WTC11 (cell line): ENCODE measurements around the gene NCAPG. TPM values are rescaled to one million over a fixed set of nuclear protein-coding genes. Genes with fewer than 3 reads are reported as not detected.
"Not testable (repeated sequence)": the region's sequence is repeated elsewhere in the genome, so short reads cannot be mapped to it uniquely, and the experiment has no call there.

Source experiments
- ATAC-seq: fragments of 200-7000 bp; cut with Tn5 transposase; 2 replicates; pipeline ENCODE4 v1.10.0; 2021; ENCODE audit warnings: mild to moderate bottlenecking, moderate library complexity
- CTCF ChIA-PET: fragments of 300-600 bp; sonication (Branson Sonifier 250); formaldehyde crosslinking; loops from one replicate; lab custom pipeline; 2021; ENCODE audit warnings: antibody characterized with exemption; lab: Charles Lee
- POLR2A ChIA-PET: fragments of 350-600 bp; sonication (Branson Sonifier 250); formaldehyde crosslinking; loops from one replicate; lab custom pipeline; 2021; ENCODE audit warnings: antibody characterized with exemption; lab: Charles Lee
- DNase-seq: peaks from one replicate; pipeline ENCODE4 v3.0.0; 2021; ENCODE audit warnings: low spot score
- H3K27ac Mint-ChIP-seq: 2 replicates; pipeline ENCODE4 v1.8.0; 2021; ENCODE audit warnings: mixed read lengths
- H3K27me3 Mint-ChIP-seq: 2 replicates; pipeline ENCODE4 v1.8.0; 2021; ENCODE audit warnings: low read depth, mild to moderate bottlenecking, moderate library complexity, mixed read lengths
- H3K36me3 Mint-ChIP-seq: 2 replicates; pipeline ENCODE4 v1.8.0; 2021; ENCODE audit warnings: mixed read lengths
- H3K4me1 Mint-ChIP-seq: 2 replicates; pipeline ENCODE4 v1.8.0; 2022; ENCODE audit warnings: mixed read lengths
- H3K4me3 Mint-ChIP-seq: 2 replicates; pipeline ENCODE4 v1.8.0; 2021; ENCODE audit warnings: mild to moderate bottlenecking, moderate library complexity, mixed read lengths
- H3K9me3 Mint-ChIP-seq: 2 replicates; pipeline ENCODE4 v1.8.0; 2021; ENCODE audit warnings: mixed read lengths
- CBFB ChIP-seq: sonication (generic); formaldehyde crosslinking; IDR thresholded peaks from 2 replicates; pipeline ENCODE4 v1.8.1; 2022; ENCODE audit warnings: mild to moderate bottlenecking, low read depth, missing genetic modification reagents
- CREM ChIP-seq: sonication (generic); formaldehyde crosslinking; IDR thresholded peaks from 2 replicates; pipeline ENCODE4 v1.8.1; 2022; ENCODE audit warnings: mild to moderate bottlenecking, missing genetic modification reagents, moderate library complexity
- KAT7 ChIP-seq: sonication (generic); formaldehyde crosslinking; IDR thresholded peaks from 2 replicates; pipeline ENCODE4 v1.8.1; 2023; ENCODE audit warnings: missing genetic modification reagents, mild to moderate bottlenecking, borderline replicate concordance
- NFATC4 ChIP-seq: fragments of 250-450 bp; sonication (Bioruptor Pico); IDR thresholded peaks from 2 replicates; pipeline ENCODE4 v1.9.0; 2021; ENCODE audit warnings: mild to moderate bottlenecking
- SMAD4 ChIP-seq: sonication (generic); formaldehyde crosslinking; IDR thresholded peaks from 2 replicates; pipeline ENCODE4 v1.8.0; 2022; ENCODE audit warnings: mild to moderate bottlenecking, missing genetic modification reagents
- SP1 ChIP-seq: sonication (generic); formaldehyde crosslinking; conservative IDR thresholded peaks from 2 replicates; pipeline ENCODE4 v1.8.1; 2022; ENCODE audit warnings: missing genetic modification reagents
- ZNF671 ChIP-seq: fragments of 250-450 bp; sonication (Bioruptor Pico); IDR thresholded peaks from 2 replicates; pipeline ENCODE4 v1.8.0; 2021; ENCODE audit warnings: mild to moderate bottlenecking
- total RNA-seq: library from RNA; stranded (reverse); gene quantifications from 3 replicates; pipeline ENCODE4 v1.2.3, GENCODE V29; 2021
- TF ChIP-seq, protein P1 (sequence below): sonication (generic); formaldehyde crosslinking; IDR thresholded peaks from 2 replicates; pipeline ENCODE4 v1.8.1; 2023; ENCODE audit warnings: mild to moderate bottlenecking, missing genetic modification reagents
- TF ChIP-seq, protein P2 (sequence below): fragments of 250-450 bp; sonication (Bioruptor Pico); conservative IDR thresholded peaks from 2 replicates; pipeline ENCODE4 v1.9.0; 2021; ENCODE audit warnings: mild to moderate bottlenecking
- TF ChIP-seq, protein P3 (sequence below): sonication (generic); formaldehyde crosslinking; IDR thresholded peaks from 2 replicates; pipeline ENCODE4 v1.8.1; 2022; ENCODE audit warnings: low read depth, mild to moderate bottlenecking, moderate library complexity, missing genetic modification reagents, borderline replicate concordance
- TF ChIP-seq, protein P4 (sequence below): sonication (generic); formaldehyde crosslinking; IDR thresholded peaks from 2 replicates; pipeline ENCODE4 v1.8.1; 2023; ENCODE audit warnings: mild to moderate bottlenecking, missing genetic modification reagents, moderate library complexity
- TF ChIP-seq, protein P5 (sequence below): sonication (generic); formaldehyde crosslinking; conservative IDR thresholded peaks from 2 replicates; pipeline ENCODE4 v1.8.1; 2022; ENCODE audit warnings: mild to moderate bottlenecking, missing genetic modification reagents
- TF ChIP-seq, protein P6 (sequence below): sonication (generic); formaldehyde crosslinking; IDR thresholded peaks from 2 replicates; pipeline ENCODE4 v1.8.1; 2023; ENCODE audit warnings: mild to moderate bottlenecking, missing genetic modification reagents, moderate library complexity
- TF ChIP-seq, protein P7 (sequence below): fragments of 250-450 bp; sonication (Bioruptor Pico); IDR thresholded peaks from 2 replicates; pipeline ENCODE4 v1.9.0; 2021; ENCODE audit warnings: moderate library complexity, mild to moderate bottlenecking, inconsistent platforms, borderline replicate concordance
- TF ChIP-seq, protein P8 (sequence below): sonication (generic); formaldehyde crosslinking; IDR thresholded peaks from 2 replicates; pipeline ENCODE4 v1.8.0; 2022; ENCODE audit warnings: mild to moderate bottlenecking, missing genetic modification reagents

Gene NCAPG
- total RNA-seq, 1 experiment from 2014 or later = 61.9 TPM

DNA sequence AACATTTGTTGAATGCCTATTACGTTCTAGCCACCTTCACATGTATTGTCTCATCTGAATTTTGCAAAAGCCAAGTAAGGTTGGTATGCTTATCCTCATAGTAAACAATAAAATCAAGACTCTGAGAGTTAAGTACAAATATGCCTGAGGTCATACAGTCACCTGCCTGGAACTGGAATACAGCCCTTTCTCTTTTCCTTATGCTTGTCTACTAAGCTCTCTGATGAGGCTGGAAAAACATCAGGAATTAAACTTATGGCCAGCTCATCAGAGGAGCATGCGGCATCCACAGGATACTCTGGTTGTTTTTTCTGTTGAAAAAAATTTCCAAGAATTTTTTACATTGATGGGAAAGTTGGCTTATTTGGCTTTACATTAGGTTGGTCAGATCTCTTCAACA is 35.5 kb downstream of the NCAPG start (continued):
- TF ChIP-seq, protein P1, sequence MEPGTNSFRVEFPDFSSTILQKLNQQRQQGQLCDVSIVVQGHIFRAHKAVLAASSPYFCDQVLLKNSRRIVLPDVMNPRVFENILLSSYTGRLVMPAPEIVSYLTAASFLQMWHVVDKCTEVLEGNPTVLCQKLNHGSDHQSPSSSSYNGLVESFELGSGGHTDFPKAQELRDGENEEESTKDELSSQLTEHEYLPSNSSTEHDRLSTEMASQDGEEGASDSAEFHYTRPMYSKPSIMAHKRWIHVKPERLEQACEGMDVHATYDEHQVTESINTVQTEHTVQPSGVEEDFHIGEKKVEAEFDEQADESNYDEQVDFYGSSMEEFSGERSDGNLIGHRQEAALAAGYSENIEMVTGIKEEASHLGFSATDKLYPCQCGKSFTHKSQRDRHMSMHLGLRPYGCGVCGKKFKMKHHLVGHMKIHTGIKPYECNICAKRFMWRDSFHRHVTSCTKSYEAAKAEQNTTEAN (CRISPR knock-in tag) = no peak
- no peak for TF ChIP-seq SP1 (CRISPR knock-in tag)

DNA sequence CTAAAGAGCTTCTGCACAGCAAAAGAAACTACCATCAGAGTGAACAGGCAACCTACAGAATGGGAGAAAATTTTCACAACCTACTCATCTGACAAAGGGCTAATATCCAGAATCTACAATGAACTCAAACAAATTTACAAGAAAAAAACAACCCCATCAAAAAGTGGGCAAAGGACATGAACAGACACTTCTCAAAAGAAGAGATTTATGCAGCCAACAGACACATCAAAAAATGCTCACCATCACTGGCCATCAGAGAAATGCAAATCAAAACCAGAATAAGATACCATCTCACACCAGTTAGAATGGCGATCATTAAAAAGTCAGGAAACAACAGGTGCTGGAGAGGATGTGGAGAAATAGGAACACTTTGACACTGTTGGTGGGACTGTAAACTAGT is 39.5 kb downstream of the NCAPG start:
- Mint-ChIP-seq H3K9me3 (peaks cover 24% of the 10 kb centered on the region), H3K36me3 (peaks cover 38% of the 10 kb centered on the region)
- H3K27me3 Mint-ChIP-seq, DNase-seq, H3K4me3 Mint-ChIP-seq, ATAC-seq, H3K4me1 Mint-ChIP-seq, H3K27ac Mint-ChIP-seq, POLR2A ChIA-PET, CTCF ChIA-PET: not testable (repeated sequence)

DNA sequence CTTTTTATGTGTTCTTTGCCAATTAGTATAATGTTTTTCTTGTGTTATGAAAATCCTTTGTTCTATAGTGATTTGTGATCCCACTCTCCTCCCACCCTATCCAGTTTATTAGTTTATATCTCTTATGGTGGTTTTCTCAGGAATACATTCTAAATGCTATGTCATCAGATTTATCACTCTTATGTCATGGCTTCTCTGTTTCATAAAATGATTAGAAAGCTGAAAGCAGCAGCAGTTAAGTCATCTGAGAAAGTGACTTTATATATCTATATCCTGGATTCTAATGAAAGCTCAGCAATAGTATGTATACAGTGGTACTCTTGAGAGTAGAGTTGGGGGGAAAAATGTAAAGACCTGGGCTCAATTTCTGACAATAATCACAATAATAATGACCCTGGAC is 41.2 kb downstream of the NCAPG start:
- no peak overlapping the region for H3K27ac Mint-ChIP-seq
- H3K36me3 Mint-ChIP-seq = peaks cover 22% of the 10 kb centered on the region
- H3K4me1 Mint-ChIP-seq = no peaks in the 10 kb centered on the region
- ChIA-PET POLR2A (interaction anchor here (0.6 kb wide), 1 partner anchor 504 kb away, joined by 3 read pairs; no protein-coding TSS in a partner anchor), CTCF (interaction anchor here (2.2 kb wide), 1 partner anchor 35 kb away, joined by 5 read pairs; no protein-coding TSS in a partner anchor)
- DNase-seq (no peak), ATAC-seq (no peak)
- no peak for TF ChIP-seq ZNF671 (CRISPR knock-in tag)
- TF ChIP-seq CREM (CRISPR knock-in tag) = no peak
- TF ChIP-seq, protein P2, sequence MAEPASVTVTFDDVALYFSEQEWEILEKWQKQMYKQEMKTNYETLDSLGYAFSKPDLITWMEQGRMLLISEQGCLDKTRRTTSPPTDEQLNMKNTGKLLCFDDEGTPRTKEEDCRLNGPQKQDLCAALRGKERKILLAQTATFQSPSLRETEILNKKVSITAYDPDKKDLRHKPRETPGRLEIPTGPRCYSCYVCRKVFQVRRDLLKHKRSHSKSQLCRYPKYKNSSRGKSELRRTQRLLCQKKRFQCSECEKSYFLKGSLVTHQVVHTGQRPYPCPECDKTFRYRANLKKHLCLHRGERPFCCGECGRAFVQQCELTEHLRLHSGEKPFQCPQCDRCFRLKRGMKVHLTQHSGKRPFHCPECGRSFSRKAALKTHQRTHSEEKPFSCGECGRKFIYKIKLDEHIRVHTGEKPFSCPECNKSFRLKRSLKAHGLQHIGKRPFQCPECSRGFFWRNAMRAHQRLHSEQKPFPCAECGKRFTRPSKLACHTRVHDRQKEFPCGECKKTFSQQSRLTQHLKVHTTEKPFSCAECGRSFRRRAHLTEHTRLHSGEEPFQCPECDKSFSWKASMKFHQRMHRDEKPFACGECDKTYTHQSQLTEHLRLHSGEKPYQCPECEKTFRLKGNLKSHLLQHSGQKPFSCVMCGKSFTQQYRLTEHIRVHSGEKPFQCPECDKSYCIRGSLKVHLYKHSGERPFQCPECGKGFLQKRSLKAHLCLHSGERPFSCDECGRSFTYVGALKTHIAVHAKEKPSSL (CRISPR knock-in tag) = no peak
- TF ChIP-seq, protein P1 (CRISPR knock-in tag) = no peak
- no peak for TF ChIP-seq KAT7
- TF ChIP-seq SMAD4 (CRISPR knock-in tag) = no peak
- TF ChIP-seq, protein P3, sequence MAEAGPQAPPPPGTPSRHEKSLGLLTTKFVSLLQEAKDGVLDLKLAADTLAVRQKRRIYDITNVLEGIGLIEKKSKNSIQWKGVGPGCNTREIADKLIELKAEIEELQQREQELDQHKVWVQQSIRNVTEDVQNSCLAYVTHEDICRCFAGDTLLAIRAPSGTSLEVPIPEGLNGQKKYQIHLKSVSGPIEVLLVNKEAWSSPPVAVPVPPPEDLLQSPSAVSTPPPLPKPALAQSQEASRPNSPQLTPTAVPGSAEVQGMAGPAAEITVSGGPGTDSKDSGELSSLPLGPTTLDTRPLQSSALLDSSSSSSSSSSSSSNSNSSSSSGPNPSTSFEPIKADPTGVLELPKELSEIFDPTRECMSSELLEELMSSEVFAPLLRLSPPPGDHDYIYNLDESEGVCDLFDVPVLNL (CRISPR knock-in tag) = no peak
- TF ChIP-seq, protein P4, sequence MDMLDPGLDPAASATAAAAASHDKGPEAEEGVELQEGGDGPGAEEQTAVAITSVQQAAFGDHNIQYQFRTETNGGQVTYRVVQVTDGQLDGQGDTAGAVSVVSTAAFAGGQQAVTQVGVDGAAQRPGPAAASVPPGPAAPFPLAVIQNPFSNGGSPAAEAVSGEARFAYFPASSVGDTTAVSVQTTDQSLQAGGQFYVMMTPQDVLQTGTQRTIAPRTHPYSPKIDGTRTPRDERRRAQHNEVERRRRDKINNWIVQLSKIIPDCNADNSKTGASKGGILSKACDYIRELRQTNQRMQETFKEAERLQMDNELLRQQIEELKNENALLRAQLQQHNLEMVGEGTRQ (CRISPR knock-in tag) = no peak
- TF ChIP-seq, protein P5, sequence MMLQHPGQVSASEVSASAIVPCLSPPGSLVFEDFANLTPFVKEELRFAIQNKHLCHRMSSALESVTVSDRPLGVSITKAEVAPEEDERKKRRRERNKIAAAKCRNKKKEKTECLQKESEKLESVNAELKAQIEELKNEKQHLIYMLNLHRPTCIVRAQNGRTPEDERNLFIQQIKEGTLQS (CRISPR knock-in tag) = no peak
- TF ChIP-seq NFATC4 (CRISPR knock-in tag) = no peak
- TF ChIP-seq, protein P6, sequence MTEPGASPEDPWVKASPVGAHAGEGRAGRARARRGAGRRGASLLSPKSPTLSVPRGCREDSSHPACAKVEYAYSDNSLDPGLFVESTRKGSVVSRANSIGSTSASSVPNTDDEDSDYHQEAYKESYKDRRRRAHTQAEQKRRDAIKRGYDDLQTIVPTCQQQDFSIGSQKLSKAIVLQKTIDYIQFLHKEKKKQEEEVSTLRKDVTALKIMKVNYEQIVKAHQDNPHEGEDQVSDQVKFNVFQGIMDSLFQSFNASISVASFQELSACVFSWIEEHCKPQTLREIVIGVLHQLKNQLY (CRISPR knock-in tag) = no peak
- no peak for TF ChIP-seq CBFB (CRISPR knock-in tag)
- TF ChIP-seq, protein P7, sequence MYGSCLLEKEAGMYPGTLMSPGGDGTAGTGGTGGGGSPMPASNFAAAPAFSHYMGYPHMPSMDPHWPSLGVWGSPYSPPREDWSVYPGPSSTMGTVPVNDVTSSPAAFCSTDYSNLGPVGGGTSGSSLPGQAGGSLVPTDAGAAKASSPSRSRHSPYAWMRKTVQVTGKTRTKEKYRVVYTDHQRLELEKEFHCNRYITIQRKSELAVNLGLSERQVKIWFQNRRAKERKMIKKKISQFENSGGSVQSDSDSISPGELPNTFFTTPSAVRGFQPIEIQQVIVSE (CRISPR knock-in tag) = no peak
- TF ChIP-seq, protein P8, sequence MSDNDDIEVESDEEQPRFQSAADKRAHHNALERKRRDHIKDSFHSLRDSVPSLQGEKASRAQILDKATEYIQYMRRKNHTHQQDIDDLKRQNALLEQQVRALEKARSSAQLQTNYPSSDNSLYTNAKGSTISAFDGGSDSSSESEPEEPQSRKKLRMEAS (CRISPR knock-in tag) = no peak
- H3K9me3 Mint-ChIP-seq = peaks cover 15% of the 10 kb centered on the region
- H3K4me3 Mint-ChIP-seq = no peak overlapping the region
- 0 out of 2 replicates have a peak, but pooled peaks cover 4% of the 10 kb centered on the region for H3K27me3 Mint-ChIP-seq
